Right ventricle myocardium inferior (tissue), 1 donor: ENCODE results near the gene SLC12A3. TPM values are rescaled to one million over a fixed set of nuclear protein-coding genes. Genes with fewer than 3 reads are reported as not detected.
A peak's percentile ranks its signal among the peaks of the same experiment; 100 is the strongest.

Source experiments
- ATAC-seq: fragments of 200-7000 bp; cut with Tn5 transposase; one replicate; pipeline ENCODE4 v1.9.1; 2020; ENCODE audit warnings: mild to moderate bottlenecking, moderate library complexity
- DNase-seq: peaks from one replicate; pipeline ENCODE4 v3.0.0; 2021; ENCODE audit errors: missing footprints
- intact Hi-C: fragments of 100-400 bp; cut with DNase I; formaldehyde crosslinking; loops from one replicate; pipeline ENCODE4 v1.11.0; 2022
- total RNA-seq: library from RNA; stranded (reverse); fragmentation: NEBNext Ultra II Directional; extraction: Animal tissue kit (Norgen Biotek cat#: 25700); gene quantifications from one replicate; pipeline ENCODE4 v1.2.1, GENCODE V29; 2021
- donor health status: DM: no; HTN: yes; CAD: no; lungs with severe emphysema.

The SLC12A3 gene
- total RNA-seq, 1 donor from 2014 or later: not detected

- intact Hi-C loops: no loop called here
- ATAC-seq: peak; percentile 59
- no peak for DNase-seq
Measured at GRCh38 chr16:56910654-56911539, 45.9 kb downstream of the SLC12A3 start.

GRCh38 chr16:56911771-56912571 lies 47.0 kb downstream of the SLC12A3 start:
- intact Hi-C loops: no loop called here
- DNase-seq: peak; percentile 81

GRCh38 chr16:56912746-56913708 lies 48.0 kb downstream of the SLC12A3 start:
- ATAC-seq (no peak), DNase-seq (no peak)
- intact Hi-C loops: no loop called here

More at GRCh38 chr16:56911771-56912571, 47.0 kb downstream of the SLC12A3 start:
- peak; percentile 70 for ATAC-seq

- ATAC-seq (no peak), DNase-seq (no peak)
- intact Hi-C loops: loop anchor here (5.0 kb wide), 1 partner anchor 48 kb away; the partner anchor contains the start of gene SLC12A3
Measured at GRCh38 chr16:56914896-56915295, 49.9 kb downstream of the SLC12A3 start.

GRCh38 chr16:56915336-56916119 lies 50.5 kb downstream of the SLC12A3 start:
- no peak for DNase-seq
- intact Hi-C loops: loop anchor here (5.0 kb wide), 1 partner anchor 48 kb away; the partner anchor contains the start of gene SLC12A3
- ATAC-seq: no peak

GRCh38 chr16:56916571-56917403 lies 51.8 kb downstream of the SLC12A3 start:
- intact Hi-C loops: loop anchor here (5.0 kb wide), 1 partner anchor 49 kb away; the partner anchor contains the start of gene SLC12A3
- ATAC-seq: peak; percentile 14
- DNase-seq: no peak

- no peak for ATAC-seq
- intact Hi-C loops: loop anchor here (5.0 kb wide), 1 partner anchor 51 kb away; the partner anchor contains the start of gene SLC12A3
- DNase-seq: no peak
Measured at GRCh38 chr16:56918467-56919012, 53.5 kb downstream of the SLC12A3 start.

GRCh38 chr16:56919099-56919800 lies 54.2 kb downstream of the SLC12A3 start:
- ATAC-seq: no peak
- DNase-seq: no peak
- intact Hi-C loops: loop anchor here (5.0 kb wide), 1 partner anchor 52 kb away; the partner anchor contains the start of gene SLC12A3

- intact Hi-C loops: no loop called here
- DNase-seq (no peak), ATAC-seq (no peak)
Measured at GRCh38 chr16:56921571-56921970, 56.6 kb downstream of the SLC12A3 start.

GRCh38 chr16:56923481-56924091 lies 58.6 kb downstream of the SLC12A3 start:
- no peak for DNase-seq
- intact Hi-C loops: no loop called here
- ATAC-seq: no peak

- intact Hi-C loops: no loop called here
- ATAC-seq (no peak), DNase-seq (no peak)
Measured at GRCh38 chr16:56927471-56927870, 62.5 kb downstream of the SLC12A3 start.

- intact Hi-C loops: loop anchor here (5.0 to 10.0 kb wide), 2 partner anchors 62 to 255 kb away; partner anchors contain the start of genes PSME3IP1, RSPRY1 and SLC12A3
- no peak for DNase-seq
- no peak for ATAC-seq
Measured at GRCh38 chr16:56929639-56930038, 64.6 kb downstream of the SLC12A3 start.

- intact Hi-C loops: loop anchor here (5.0 to 10.0 kb wide), 2 partner anchors 63 to 254 kb away; partner anchors contain the start of genes PSME3IP1, RSPRY1 and SLC12A3
- ATAC-seq (no peak), DNase-seq (no peak)
Measured at GRCh38 chr16:56930486-56931270, 65.7 kb downstream of the SLC12A3 start.

GRCh38 chr16:56931271-56931891 lies 66.4 kb downstream of the SLC12A3 start:
- intact Hi-C loops: loop anchor here (5.0 to 10.0 kb wide), 2 partner anchors 64 to 253 kb away; partner anchors contain the start of genes PSME3IP1, RSPRY1 and SLC12A3
- ATAC-seq: peak; percentile 0
- peak; percentile 76 for DNase-seq
